ENCODE results near the gene ZC3H7A.

The ZC3H7A gene

DNA sequence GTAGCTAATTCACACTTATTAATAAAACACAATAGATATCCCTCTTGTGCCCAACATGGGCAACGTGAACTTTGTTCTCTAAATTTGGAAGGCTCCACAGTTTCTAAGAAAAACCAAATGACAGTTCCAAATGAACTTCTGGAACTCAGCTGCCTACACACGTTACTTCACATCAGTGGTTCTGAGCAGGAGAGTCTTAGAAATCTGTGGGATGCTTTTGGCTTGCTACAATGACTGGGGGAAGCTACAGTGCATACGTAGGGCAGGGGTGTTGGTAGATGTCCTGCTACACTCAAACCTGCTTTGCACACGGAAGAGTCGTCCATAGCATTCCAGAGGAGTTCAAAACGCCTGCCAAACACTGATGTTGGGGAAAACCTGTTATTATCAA, 62.4 kb downstream of the ZC3H7A start:
- no peak for DNase-seq

- no peak for DNase-seq
Observed at GRCh38 chr16:11734025-11734652, 62.9 kb downstream of the ZC3H7A start.

- no peak for DNase-seq
Observed at GRCh38 chr16:11731222-11731621, 65.8 kb downstream of the ZC3H7A start.

GRCh38 chr16:11729787-11730186, 67.3 kb downstream of the ZC3H7A start:
- DNase-seq: no peak

DNA sequence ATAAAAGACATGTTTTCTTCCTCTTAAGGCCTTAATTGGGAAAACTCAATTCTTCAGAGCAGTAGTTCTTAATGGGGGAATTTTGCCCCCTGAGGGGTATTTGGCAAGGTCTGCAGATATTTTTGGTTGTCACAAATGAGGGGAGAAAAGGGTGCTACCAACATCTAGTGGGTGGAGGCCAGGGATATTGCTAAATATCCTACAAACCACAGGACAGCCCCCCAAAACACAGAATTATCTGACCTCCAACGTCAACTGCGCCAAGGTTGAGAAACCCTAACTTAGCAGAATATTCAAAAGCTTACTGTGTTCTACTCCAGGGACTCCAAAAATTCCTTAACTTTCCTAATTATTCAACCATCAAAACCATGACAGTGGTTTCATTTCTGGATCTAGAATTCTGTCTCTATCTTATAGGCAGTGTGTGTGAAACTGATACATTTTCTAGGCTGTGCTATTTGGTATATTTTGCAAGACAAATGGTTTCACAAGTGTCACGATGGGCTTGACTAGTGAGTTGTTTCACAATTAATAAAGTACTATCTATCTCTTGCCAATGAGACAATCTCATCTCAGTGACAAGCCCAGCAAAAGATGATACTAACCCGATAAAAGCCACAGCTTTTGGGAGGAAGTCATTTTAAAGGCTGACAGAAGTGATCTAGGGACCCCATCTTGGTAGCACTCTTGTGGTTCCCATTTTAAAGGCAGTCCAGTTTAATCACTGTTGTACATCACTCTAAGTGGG, 69.1 kb downstream of the ZC3H7A start:
- DNase-seq: no peak

DNA sequence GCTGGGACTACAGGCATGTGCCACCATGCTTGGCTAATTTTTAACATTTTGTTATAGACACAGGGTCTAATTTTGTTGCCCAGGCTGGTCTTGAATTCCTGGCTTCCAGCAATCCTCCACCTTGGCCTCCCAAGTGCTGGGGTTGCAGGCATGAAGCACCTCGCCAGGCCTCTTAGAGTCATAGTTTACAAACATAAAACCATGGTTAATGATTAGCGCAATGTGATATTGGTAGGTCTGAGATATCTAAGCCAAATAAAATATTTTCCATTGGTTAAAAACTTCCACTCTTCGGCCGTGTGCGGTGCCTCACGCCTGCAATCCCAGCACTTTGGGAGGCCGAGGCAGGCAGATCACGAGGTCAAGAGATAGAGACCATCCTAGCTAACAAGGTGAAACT, 71.0 kb downstream of the ZC3H7A start:
- no peak for DNase-seq

DNA sequence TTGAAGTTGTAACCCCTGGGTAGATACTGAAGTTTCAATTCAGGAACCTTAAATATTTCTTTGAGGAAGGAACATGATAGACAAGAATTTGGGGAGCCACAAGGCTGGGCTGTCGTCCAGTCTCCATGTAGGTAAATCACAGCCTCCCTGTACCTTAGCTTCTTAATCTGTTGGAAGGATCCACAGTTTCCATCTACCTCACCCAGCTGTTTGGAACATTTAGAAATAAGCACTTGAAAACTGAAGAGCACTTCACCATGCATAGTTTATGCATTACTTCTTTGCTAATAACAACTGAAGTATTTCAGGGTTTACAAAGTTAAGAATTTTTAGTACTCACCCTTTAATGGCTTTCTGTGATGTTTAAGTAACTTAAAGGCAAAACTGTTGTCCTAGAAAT, 71.6 kb downstream of the ZC3H7A start:
- DNase-seq: no peak

GRCh38 chr16:11722468-11722808, 74.6 kb downstream of the ZC3H7A start:
- DNase-seq: no peak

DNA sequence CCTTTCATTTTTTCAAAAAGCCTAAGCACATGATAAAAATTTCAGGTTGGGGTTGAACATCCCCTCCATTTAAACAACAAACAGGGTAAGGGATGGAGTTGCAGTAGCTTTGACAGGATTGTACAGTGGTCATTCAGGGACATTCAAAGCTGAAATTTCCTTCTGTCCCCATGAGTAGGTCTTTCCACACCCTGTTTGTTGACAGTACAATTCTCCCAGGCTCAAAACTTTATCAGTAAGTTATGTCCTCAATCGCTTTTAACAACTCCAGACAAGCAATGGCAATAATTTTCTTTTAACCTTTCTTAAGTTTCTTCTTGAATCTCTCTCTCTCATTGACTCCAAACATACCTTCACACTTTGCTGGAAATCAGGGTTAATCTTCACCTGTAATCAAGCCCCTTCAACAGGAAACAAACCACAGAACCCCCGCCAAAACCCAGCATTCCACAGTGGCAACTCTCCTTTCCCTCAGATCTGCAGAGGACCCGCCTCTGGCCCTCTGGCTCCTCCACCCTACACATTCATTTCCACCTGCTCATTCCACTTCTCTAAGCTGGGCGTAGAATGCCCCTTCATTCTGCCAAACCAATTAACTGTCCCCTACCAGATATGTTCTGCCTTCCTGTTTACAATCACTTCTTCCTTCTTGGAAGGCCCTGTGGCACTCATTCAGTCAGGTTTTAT, 75.1 kb downstream of the ZC3H7A start:
- no peak for DNase-seq

GRCh38 chr16:11719762-11720161, 77.3 kb downstream of the ZC3H7A start:
- DNase-seq: no peak

DNA sequence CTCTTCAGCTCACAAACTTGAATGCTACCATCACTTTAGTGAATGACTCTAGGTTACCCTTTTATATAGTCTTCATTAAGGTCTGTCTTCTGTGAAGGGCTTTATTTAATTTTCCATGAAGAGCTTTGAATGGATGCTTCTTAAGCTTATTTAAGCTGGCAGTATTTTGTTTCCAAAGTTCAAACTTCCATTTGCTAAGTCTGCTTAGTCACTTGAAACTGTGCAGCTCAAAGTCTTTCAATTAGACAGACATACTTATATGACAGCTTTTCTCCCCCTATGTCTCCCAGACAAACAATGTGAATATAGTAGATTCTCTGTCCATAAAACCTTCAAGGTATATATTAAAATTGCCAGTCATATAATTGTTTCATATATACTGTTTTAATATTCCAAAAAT, 77.9 kb downstream of the ZC3H7A start:
- DNase-seq: no peak

GRCh38 chr16:11717811-11718210, 79.2 kb downstream of the ZC3H7A start:
- no peak for DNase-seq

GRCh38 chr16:11716336-11716735, 80.7 kb downstream of the ZC3H7A start:
- no peak for DNase-seq

DNA sequence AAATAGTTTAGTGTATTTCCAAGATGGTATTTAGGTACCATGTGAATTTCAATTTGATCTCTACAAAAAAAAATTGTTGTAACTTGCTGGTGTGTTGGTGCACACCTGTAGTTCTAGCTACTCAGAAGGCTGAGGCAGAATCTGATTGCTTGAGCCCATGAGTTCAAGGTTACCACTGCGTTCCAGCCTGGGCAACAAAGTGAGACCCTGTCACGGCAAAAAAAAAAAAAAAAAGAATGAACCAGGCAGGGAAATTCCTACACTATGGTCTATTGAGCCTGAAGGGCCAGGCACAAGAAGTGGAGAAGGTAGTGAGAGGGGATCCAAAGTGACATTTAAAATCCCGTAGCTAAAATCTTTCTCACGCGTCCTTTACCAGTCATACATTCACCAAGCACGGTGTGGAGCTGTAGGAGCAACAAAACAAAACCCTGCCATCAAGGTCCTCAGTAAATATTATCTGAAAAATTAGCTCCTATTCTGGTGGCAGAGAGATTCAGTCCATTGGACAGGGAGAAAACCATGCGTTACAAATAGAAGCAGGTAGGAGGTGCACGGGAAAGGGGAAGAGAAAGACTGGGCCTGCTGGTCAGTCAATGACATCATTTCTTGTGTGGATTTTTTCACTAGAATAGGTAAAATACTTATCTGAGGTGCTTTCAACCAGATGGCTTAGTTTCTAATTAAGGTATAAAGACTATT, 81.7 kb downstream of the ZC3H7A start:
- DNase-seq: no peak

GRCh38 chr16:11712122-11712521, 84.9 kb downstream of the ZC3H7A start:
- no peak for DNase-seq

DNA sequence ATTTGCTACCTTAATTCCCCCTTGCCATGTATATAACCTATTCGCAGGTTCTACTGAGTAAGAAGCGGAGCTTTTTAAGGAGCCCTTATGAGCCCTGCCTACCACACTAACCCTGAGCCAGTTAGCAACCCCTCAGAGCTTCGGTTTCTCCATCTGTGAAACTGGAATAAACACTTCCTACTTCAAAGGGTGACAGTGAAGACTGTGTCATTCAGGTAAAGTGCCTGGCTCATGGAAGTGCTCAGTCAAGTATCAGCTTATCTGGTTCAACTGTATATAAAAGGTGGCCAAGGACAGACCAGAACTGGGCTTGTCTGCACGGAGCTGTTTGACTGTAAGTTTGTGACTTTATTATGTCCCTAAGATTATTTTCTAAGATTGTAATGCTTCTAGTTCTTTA, 85.4 kb downstream of the ZC3H7A start:
- DNase-seq: no peak

GRCh38 chr16:11708421-11708820, 88.6 kb downstream of the ZC3H7A start:
- DNase-seq: no peak

DNA sequence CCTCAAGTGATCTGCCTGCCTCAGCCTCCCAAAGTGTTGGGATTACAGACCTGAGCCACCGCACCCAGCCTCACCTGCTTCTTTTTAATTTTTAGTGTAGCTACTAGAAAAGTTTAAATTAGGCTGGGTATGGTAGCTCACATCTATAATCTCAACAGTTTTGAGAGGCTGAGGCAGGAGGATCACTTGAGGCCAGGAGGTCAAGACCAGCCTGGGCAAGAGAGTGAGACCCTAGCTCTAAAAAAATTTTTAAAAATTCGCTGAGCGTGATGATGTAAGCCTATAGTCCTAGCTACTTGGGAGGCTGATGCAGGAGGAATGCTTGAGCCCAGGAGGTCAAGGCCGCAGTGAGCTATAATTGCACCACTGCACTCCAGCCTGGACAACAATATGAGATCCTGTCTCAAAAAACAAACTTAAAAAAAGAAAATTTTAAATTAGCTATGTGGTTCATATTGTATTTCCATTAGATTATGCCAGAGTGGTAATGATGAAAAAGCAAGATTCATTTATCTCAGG, 89.3 kb downstream of the ZC3H7A start:
- no peak for DNase-seq

DNA sequence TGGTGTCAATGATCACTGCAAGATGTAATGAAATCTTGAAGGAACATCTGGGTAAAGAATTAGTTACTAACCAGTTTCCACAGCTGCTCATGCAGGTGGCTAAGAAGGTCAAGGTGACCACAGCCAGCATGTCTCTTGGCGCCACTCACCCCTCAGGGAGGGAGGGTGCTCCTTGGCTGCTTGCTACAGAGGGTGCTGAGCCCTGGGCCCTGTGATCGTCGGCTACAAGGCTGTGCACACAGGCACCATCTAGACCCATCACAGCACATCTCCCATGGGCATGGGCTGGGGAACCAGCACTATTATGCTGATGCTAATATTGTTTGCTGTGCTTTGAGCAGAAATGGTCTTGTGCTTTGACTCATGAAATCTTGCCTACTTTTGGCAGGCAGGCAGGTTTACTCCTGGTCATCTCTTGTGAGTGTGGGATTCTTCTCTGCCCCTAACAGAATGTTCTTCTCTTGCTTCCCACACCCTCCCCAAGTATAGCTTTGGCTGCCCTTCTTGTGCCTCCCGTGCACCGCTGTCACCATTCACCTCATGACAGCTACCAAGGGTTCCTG, 90.8 kb downstream of the ZC3H7A start:
- DNase-seq: no peak

- DNase-seq: no peak
Observed at GRCh38 chr16:11705311-11706025, 91.6 kb downstream of the ZC3H7A start.

Measured in activated CD4-positive, alpha-beta T cell treated with anti-CD3 and anti-CD28 coated beads for 48 hours (primary cell).